Endothelial cell of umbilical vein (primary cell): ENCODE data around the gene PCLO. TPM values are rescaled to one million over a fixed set of nuclear protein-coding genes. Genes with fewer than 3 reads are reported as not detected.

Experiments
- BruUV-seq: library from RNA; stranded (reverse); fragments of 400-500 nt; replicated peaks from 2 replicates; lab custom pipeline; 2021; lab: Mats Ljungman, UMichigan
- CTCF ChIA-PET: fragments of 300-600, 350-600 bp; sonication (Branson Sonifier 250); formaldehyde crosslinking; loops from one replicate; lab custom pipeline; 2021; ENCODE audit warnings: antibody characterized with exemption, inconsistent platforms; lab: Charles Lee
- POLR2A ChIA-PET: fragments of 300-600, 350-600 bp; sonication (Branson Sonifier 250); formaldehyde crosslinking; loops from one replicate; lab custom pipeline; 2021; ENCODE audit warnings: antibody characterized with exemption, inconsistent platforms; lab: Charles Lee
- DNase-seq: peaks from one replicate; pipeline ENCODE4 v3.0.0-alpha.2; 2011; ENCODE audit warnings: low read depth, low spot score
- FAIRE-seq: peaks from 2 replicates; lab custom pipeline; 2011; peaks lifted over from hg19 to GRCh38; lab: Jason Lieb, UNC
- H2AFZ ChIP-seq: 2 replicates; pipeline ENCODE4 v1.6.0; 2012; ENCODE audit warnings: low read depth, low read length, control low read depth, inconsistent platforms
- H3K27ac ChIP-seq: 2 replicates; pipeline ENCODE4 v1.5.1; 2011; ENCODE audit warnings: low read depth, mild to moderate bottlenecking, control low read depth, low read length, moderate library complexity; ENCODE audit not compliant: insufficient read depth
- H3K27me3 ChIP-seq, 2 experiments: 2 replicates each; pipeline versions ENCODE4 v1.6.0 to v1.6.1; 2011; ENCODE audit warnings: low read length in 2 of 2, mixed read lengths in 1 of 2; ENCODE audit not compliant: control insufficient read depth in 2 of 2, insufficient read depth in 2 of 2
- H3K36me3 ChIP-seq, 2 experiments: 2 replicates in 1 of 2; 3 replicates in 1 of 2; pipeline ENCODE4 v1.5.1; 2011; ENCODE audit warnings: low read length in 2 of 2, mild to moderate bottlenecking in 1 of 2, moderate library complexity in 1 of 2; ENCODE audit not compliant: control insufficient read depth in 2 of 2, insufficient read depth in 2 of 2; ENCODE audit errors: extremely low read depth in 1 of 2
- H3K4me1 ChIP-seq: 3 replicates; pipeline ENCODE4 v1.5.1; 2011; ENCODE audit warnings: mild to moderate bottlenecking, low read length; ENCODE audit not compliant: control insufficient read depth, insufficient read depth; ENCODE audit errors: extremely low read depth
- H3K4me2 ChIP-seq: 2 replicates; pipeline ENCODE4 v1.6.1; 2011; ENCODE audit warnings: low read length, control low read depth, mixed read lengths; ENCODE audit not compliant: insufficient read depth
- H3K4me3 ChIP-seq, 3 experiments: fragments of 200-600 bp in 1 of 3; sonication (generic), shearing (Covaris generic) in 1 of 3; replicated peaks in 1 of 3; 2 replicates each; pipeline ENCODE4 v1.5.1; 2011 to 2016; ENCODE audit warnings: control low read depth in 3 of 3, low read length in 3 of 3, mild to moderate bottlenecking in 2 of 3, inconsistent platforms in 1 of 3, low read depth in 1 of 3, moderate library complexity in 1 of 3; ENCODE audit not compliant: insufficient read depth in 1 of 3
- H3K79me2 ChIP-seq: 2 replicates; pipeline ENCODE4 v1.6.0; 2012; ENCODE audit warnings: low read length, inconsistent platforms; ENCODE audit not compliant: control insufficient read depth, insufficient read depth
- H3K9ac ChIP-seq: replicated peaks from 2 replicates; pipeline ENCODE3; 2011; ENCODE audit warnings: low read length, control low read depth; ENCODE audit not compliant: insufficient read depth; ENCODE audit errors: extremely low read depth
- H3K9me1 ChIP-seq: replicated peaks from 3 replicates; pipeline ENCODE4 v1.6.0; 2011; ENCODE audit warnings: mild to moderate bottlenecking, low read length; ENCODE audit not compliant: control insufficient read depth, insufficient read depth; ENCODE audit errors: extremely low read depth
- H3K9me3 ChIP-seq: replicated peaks from 2 replicates; pipeline ENCODE4 v1.5.1; 2012; ENCODE audit warnings: low read length, inconsistent platforms; ENCODE audit not compliant: control insufficient read depth, insufficient read depth
- H4K20me1 ChIP-seq: replicated peaks from 2 replicates; pipeline ENCODE3; 2011; ENCODE audit warnings: mild to moderate bottlenecking, low read length; ENCODE audit not compliant: control insufficient read depth, insufficient read depth; ENCODE audit errors: extremely low read depth
- EZH2 ChIP-seq: IDR thresholded peaks from 2 replicates; pipeline ENCODE4 v1.6.1; 2012; ENCODE audit warnings: borderline replicate concordance, low read depth, mild to moderate bottlenecking, moderate library complexity, low read length, inconsistent platforms; ENCODE audit not compliant: severe bottlenecking
- FOS ChIP-seq: IDR thresholded peaks from 2 replicates; pipeline ENCODE4 v1.6.1; 2011; ENCODE audit warnings: mild to moderate bottlenecking, low read length, moderate library complexity, borderline replicate concordance; ENCODE audit not compliant: insufficient read depth
- GATA2 ChIP-seq: IDR thresholded peaks from 2 replicates; pipeline ENCODE4 v1.7.0; 2011; ENCODE audit warnings: low read depth, mild to moderate bottlenecking, moderate library complexity, mixed read lengths, low read length; ENCODE audit not compliant: insufficient read length, insufficient read depth
- JUN ChIP-seq: IDR thresholded peaks from 2 replicates; pipeline ENCODE4 v1.6.1; 2011; ENCODE audit warnings: borderline replicate concordance, low read depth; ENCODE audit not compliant: insufficient read length, insufficient read depth
- MYC ChIP-seq: IDR thresholded peaks from one replicate; pipeline ENCODE4 v1.6.1; 2011; ENCODE audit warnings: mild to moderate bottlenecking, low read depth, low read length
- POLR2A ChIP-seq: IDR thresholded peaks from 2 replicates; pipeline ENCODE4 v1.6.1; 2012; ENCODE audit warnings: low read depth, mild to moderate bottlenecking, control low read depth, low read length
- POLR2AphosphoS5 ChIP-seq: IDR thresholded peaks from 2 replicates; pipeline ENCODE4 v1.6.1; 2012; ENCODE audit warnings: low read depth, mild to moderate bottlenecking, control low read depth, low read length, moderate library complexity; ENCODE audit not compliant: insufficient read depth
- dilution Hi-C: fragments of 300-500 bp; cut with MboI; formaldehyde crosslinking; loops from one replicate; pipeline ENCODE4 v1.15.0; 2019; ENCODE audit warnings: low sequenced_read_pairs; ENCODE audit not compliant: extremely low pct_ligation_motif_present
- intact Hi-C: fragments of 100-400 bp; cut with micrococcal nuclease; formaldehyde crosslinking; loops from one replicate; pipeline ENCODE4 v1.10.0; 2022
- polyA plus RNA-seq, 4 experiments: library from polyadenylated mRNA; depleted of rRNA in 3 of 4; stranded (reverse) in 3 of 4; unstranded in 1 of 4; fragments of >200 nt; gene quantifications; 2 replicates each; pipeline versions ENCODE4 v1.2.1 to v1.2.3, GENCODE V29; 2011 to 2012; ENCODE audit warnings: missing spikeins in 1 of 4
- total RNA-seq: library from RNA; stranded (reverse); gene quantifications from 2 replicates; pipeline ENCODE4 v1.2.3, GENCODE V29; 2021
- TF ChIP-seq, protein P1 (sequence below): IDR thresholded peaks from 2 replicates; pipeline ENCODE4 v1.6.1; 2011; ENCODE audit not compliant: insufficient read depth, insufficient read length
- TF ChIP-seq, protein P2 (sequence below), 2 donors: IDR thresholded peaks; 1 replicate in 1 of 2; 2 replicates in 1 of 2; pipeline ENCODE4 v1.5.1; 2011; ENCODE audit warnings: low read length in 2 of 2, mild to moderate bottlenecking in 2 of 2, moderate library complexity in 2 of 2, control low read depth in 1 of 2, inconsistent platforms in 1 of 2, low read depth in 1 of 2; ENCODE audit not compliant: insufficient read depth in 1 of 2; ENCODE audit errors: extremely low read depth in 1 of 2

Gene PCLO
- total and polyA plus RNA-seq, 2 donors (not counting 3 experiments of a cell fraction or from before 2014, with no cell fraction given), result 0.04 to 0.75 TPM

DNA sequence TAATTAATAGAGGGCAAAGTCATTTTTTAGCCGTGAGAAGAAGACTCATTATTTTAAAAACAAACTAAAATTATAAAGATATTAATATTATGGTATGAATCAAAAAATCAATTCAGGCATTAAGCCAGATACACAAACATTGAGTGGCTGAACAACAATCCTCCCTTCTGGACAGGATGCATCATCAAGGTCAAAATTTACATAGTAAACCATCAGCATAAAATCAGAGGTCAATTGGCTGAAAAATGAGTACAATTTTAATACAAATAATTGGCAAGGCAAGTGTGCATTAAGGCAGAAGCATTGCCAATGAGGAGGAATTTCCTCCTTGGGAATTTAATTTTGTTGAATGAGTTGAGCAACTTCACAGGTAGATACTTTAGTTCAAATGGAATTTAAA is 108.2 kb downstream of the PCLO start:
- Histone ChIP-seq H3K36me3 (no peaks in the 10 kb centered on the region), H3K27me3 (peaks cover 0 to 3% of the 10 kb centered on the region in 2 experiments), H2AFZ (no peak overlapping the region), H3K4me2 (no peak overlapping the region), H3K4me3 (no peak overlapping the region), H3K27ac (no peak overlapping the region), H3K79me2 (no peaks in the 10 kb centered on the region), H3K9ac (no peak overlapping the region), H3K9me3 (no peaks in the 10 kb centered on the region), H3K4me1 (no peaks in the 10 kb centered on the region), H4K20me1 (no peaks in the 10 kb centered on the region), H3K9me1 (no peaks in the 10 kb centered on the region)
- intact Hi-C loops (no loop called here), dilution Hi-C loops (no loop called here)
- TF ChIP-seq, protein P1, sequence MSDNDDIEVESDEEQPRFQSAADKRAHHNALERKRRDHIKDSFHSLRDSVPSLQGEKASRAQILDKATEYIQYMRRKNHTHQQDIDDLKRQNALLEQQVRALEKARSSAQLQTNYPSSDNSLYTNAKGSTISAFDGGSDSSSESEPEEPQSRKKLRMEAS, result no peak
- TF ChIP-seq POLR2AphosphoS5, result no peak
- no peak for TF ChIP-seq EZH2
- TF ChIP-seq JUN, result no peak
- no peak for TF ChIP-seq GATA2
- no peak for TF ChIP-seq POLR2A
- TF ChIP-seq MYC, result no peak
- TF ChIP-seq FOS, result no peak
- TF ChIP-seq, protein P2, sequence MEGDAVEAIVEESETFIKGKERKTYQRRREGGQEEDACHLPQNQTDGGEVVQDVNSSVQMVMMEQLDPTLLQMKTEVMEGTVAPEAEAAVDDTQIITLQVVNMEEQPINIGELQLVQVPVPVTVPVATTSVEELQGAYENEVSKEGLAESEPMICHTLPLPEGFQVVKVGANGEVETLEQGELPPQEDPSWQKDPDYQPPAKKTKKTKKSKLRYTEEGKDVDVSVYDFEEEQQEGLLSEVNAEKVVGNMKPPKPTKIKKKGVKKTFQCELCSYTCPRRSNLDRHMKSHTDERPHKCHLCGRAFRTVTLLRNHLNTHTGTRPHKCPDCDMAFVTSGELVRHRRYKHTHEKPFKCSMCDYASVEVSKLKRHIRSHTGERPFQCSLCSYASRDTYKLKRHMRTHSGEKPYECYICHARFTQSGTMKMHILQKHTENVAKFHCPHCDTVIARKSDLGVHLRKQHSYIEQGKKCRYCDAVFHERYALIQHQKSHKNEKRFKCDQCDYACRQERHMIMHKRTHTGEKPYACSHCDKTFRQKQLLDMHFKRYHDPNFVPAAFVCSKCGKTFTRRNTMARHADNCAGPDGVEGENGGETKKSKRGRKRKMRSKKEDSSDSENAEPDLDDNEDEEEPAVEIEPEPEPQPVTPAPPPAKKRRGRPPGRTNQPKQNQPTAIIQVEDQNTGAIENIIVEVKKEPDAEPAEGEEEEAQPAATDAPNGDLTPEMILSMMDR (IDR thresholded peaks at IDR 0.05; ENCODE audit: extremely low read depth in 1 of 2, insufficient read depth in 1 of 2, low read depth in 1 of 2, low read length in 2 of 2), result no peak
- DNase-seq (no peak), FAIRE-seq (no peak)
- no TSS peak for BruUV-seq
- POLR2A ChIA-PET, result no interaction called here
- CTCF ChIA-PET, result interaction anchor here (1.6 kb wide), 1 partner anchor 19 kb away, joined by 7 read pairs; no protein-coding TSS in a partner anchor
